Measurements from ENCODE around the gene TOX2.
"Not testable (repeated sequence)": the region's sequence is repeated elsewhere in the genome, so short reads cannot be mapped to it uniquely, and the experiment has no call there.

TOX2 gene

DNA sequence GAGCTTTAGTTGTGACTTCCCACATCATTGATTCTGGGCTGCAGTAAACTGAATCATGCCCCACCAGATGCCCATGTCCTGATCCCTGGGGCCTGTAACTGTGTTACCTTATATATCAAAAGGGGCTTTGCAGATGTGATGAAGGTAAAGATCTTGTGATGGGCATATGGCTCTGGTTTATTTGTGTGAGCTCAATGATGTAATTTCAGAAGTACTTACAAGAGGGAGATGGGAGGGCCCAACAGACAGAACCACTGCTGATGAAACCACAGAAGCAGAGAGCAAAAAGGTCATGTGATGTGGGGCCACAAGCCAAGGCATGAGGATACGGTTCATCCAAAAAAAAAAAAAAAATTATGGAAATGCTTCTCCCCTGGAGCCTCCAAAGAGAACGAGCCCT lies 118.7 kb downstream of the TOX2 start:
- no peak for DNase-seq (ENCODE audit: low read depth in 2 of 2)

DNA sequence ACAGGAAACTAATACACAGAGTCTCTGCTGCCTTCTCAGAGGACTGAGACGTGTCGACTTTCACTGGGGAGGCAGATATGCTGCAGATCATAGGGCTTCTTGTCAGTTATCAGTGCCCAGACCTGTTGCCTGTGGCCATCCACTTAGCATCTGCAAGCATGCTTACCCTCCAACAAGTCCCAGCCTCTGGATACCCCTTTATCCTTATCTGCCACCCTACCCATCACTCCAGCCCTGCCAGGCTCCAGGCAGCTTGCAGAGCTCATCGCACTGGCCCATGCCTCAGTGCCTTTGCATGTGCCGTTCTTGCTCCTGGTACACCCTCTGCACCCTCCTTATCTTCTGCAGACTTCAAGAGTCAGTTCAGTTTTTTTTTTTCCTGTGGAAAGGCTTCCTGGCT lies 119.2 kb downstream of the TOX2 start:
- DNase-seq (ENCODE audit: low read depth in 2 of 2) = no peak

DNA sequence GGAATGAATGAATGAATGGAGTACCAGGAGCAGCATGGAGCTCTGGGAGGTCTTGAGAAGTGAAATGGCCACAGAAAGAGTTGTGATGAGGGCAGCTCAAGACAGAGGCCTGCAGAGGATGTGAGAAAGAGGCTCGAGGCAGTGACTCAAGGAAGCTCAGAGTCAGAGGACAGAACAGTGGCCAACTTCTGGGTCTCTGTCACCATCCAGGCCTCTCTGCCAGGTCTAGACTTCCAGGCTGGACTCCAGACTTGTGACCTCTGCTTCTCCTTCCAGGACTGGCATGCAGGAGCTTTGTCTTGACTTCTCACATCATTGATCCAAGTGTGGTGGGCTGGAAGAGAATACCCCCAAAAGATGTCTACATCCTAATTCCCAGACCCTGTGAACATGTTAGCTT lies 119.8 kb downstream of the TOX2 start:
- DNase-seq (ENCODE audit: low read depth in 2 of 2) = no peak

DNA sequence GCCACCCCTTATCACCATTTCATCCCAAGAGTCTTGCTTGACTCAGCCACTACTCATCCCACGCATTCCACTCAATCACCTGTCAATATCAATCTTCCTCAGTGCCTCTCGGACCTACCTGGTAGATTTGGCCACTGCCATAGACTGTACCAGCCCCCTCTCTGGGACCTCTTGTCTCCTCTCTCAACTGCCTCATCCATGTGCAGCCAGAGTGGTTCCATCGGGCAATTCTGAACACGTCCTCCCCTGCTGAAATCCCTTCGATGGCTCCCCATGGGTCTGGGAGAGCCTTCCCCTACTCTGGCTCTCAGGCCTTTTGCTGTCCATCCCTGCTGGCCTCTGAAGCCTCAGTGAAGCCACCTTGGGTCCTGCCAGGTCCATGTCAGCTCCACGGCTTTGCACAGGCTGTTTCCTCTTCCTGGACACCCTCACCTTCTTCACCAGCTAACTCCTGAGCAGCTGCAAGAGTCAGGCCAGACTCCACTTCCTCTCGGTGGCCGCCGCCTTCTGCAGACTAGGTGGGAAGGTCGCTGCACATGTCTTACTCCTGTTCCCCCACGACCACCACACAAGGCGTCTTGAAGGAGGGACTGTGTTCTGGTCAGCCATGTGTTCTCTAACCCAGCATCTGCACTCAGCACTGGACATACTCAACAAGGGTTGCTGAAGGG lies 120.4 kb downstream of the TOX2 start:
- DNase-seq (ENCODE audit: low read depth in 2 of 2) = no peak

DNA sequence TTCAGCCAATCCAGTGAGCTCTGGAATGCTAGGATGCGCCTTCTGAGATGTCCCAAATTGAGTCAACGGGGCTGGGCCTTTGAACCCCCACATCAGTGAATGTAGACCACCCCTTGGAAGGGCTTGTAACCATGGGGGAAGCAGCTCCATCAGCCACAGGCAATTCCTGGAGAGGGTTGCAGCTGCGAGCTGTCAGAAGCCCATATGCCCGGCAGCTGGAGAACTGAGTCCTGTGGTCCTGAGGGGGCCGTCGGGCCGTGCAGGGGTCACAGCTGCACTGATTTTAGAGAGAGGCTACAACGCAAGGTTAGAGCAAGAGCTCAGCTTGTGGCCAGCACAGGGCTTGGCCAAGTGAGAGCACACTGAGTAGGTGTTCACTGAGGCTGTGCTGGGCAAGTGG lies 121.3 kb downstream of the TOX2 start:
- DNase-seq (ENCODE audit: low read depth in 2 of 2) = no peak

DNA sequence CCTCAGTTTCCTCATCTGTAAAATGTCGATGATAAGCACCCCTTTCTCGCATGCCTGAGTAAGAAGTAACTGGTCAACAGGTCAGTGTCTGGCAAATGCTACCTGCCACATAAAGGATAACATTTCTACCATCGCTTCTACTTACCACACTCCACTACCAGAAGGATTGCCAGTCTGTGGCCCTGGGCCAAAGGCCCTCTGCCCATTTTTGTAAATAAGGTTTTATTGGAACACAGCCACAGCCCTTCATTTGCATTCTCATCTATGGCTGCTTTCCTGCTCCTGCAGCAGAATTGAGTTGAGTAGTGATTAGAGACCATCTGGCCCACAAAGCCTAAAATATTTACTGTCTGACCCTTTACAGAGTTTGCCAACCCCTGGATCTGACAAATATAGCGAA lies 121.8 kb downstream of the TOX2 start:
- no peak for DNase-seq (ENCODE audit: low read depth in 2 of 2)

DNA sequence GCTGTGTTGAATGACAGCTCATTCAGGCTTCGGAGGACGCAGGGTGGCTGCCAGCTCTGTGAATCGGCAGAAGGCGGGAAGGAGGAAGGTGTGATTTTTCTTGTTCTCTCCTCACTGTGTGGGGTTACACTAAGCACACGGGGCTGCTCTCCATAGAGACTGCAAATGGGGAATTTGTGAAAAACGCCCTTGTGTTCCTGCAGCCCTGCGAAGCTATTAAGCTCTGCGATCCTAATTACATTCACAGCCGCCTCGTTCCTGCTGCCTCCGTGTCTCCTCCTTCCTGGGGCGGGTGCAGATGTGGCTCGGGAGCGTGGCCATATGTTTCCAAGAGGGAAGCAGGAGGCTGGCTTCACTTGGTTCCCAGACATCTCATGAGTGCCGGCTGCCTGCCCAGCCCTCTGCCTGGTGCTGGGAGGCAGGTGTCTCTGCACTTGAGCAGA lies 124.0 kb downstream of the TOX2 start:
- no peak for DNase-seq (ENCODE audit: low read depth in 2 of 2)

DNA sequence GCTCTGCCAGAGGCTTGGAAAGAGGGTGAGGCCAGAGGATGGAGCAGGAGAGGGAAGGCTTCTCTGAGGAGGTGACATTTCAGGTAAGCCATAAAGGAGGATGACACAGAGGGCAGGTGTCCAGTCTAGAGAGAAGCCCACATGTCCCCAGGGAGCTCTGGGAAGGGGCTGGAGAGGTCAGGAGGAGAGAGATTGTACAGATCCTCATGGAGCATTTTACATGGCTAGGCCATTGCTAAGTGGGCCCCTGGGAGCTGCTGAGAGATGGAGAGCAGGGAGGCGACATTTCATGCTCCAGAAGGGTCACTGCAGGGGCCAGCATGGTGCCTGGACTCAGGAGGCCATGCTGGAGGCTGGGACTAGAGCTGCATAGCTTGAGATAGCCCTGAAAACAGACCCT lies 124.5 kb downstream of the TOX2 start:
- DNase-seq (ENCODE audit: low read depth in 2 of 2) = no peak

DNA sequence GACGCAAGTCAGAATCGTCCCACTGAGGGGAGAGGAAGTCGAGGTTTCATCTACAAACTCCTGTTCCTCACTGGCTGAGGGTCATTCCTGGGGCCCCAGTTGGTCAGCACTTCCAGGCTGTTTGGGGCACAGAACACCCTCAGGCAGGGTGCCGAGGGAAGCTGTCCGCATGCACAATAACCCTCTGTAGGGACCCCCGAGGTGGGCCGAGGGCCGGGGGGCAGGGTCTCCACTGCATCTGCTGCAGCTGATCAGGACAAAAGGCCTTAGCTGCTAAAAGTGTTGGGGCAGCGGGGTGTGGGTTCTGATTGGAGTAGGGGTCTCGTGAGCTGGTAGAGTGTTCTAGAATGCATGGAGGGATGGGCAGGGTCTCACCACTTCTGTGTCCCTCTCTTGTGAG lies 125.1 kb downstream of the TOX2 start:
- DNase-seq (ENCODE audit: low read depth in 2 of 2) = no peak

DNA sequence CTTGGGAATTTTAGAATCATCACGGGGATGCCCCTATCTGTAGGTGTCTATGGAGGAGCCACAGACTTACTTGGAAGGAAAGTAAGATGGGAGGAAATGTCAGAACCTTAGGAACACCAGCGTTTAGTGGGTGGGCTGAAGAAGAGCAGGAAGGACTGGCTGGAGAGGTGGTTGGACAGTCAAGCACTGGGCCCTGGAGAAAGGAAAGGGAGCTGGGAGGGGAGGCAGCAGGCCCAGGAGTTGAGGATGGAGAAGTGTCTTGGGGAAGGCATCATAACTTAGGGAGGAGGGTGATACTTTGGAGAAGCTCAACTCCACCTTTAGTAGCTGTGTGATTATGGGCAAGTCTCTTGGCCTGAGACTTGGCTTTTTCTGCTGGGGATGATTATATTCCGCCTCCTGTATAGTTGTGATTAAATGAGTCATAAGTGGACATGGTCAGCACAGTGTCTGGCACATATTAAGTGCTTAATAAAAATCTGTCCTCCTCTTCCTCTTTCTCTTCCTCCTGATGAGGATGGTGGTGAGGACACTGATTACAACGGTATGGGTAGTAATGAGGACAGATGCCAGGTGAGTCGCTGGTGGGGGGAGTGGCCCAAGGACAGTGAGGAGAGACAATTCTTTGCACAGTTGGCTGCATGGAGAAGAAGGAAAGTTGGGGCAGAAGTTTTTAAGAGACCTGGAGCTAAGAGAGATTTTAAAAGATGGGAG lies 125.7 kb downstream of the TOX2 start:
- no peak for DNase-seq (ENCODE audit: low read depth in 2 of 2)

DNA sequence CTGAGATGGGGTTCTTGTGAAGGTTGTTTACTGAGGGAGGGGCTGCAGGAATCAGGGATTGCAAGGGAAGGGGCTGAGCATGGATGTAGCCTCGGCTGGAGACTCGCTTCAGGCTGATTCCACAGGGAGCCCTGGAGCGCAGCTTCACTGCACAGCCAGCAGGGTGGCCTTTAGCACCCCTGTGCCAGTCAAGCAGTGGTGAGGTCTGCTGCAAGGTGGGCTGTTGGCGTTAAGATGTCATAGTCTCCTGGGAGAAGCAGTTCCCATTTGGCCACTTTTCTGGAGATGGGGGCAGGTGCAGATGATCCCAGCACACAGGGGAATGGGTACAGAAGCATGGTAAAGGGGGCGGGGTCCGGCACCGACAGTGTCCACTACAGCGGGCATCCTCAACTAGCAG lies 126.3 kb downstream of the TOX2 start:
- no peak for DNase-seq (ENCODE audit: low read depth in 2 of 2)

DNA sequence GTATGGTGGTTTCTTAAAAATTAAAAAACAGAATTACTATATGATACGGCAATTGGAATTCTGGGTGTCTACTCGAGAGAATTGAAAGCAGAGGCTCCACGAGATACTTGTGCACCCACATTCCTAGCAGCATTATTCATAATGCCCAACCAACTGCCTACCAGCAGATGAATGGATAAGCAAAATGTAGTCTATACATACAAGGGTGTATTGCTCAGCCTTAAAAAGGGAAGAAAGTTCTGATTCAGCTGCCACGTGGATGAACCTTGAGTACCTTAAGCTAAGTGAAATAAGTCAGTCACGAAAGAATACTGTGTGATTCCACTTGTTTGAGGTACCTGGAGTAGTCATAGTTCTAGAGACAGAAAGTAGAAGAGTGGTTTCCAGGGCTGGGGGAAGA lies 130.1 kb downstream of the TOX2 start:
- not testable (repeated sequence) for DNase-seq (ENCODE audit: low read depth in 2 of 2)

DNA sequence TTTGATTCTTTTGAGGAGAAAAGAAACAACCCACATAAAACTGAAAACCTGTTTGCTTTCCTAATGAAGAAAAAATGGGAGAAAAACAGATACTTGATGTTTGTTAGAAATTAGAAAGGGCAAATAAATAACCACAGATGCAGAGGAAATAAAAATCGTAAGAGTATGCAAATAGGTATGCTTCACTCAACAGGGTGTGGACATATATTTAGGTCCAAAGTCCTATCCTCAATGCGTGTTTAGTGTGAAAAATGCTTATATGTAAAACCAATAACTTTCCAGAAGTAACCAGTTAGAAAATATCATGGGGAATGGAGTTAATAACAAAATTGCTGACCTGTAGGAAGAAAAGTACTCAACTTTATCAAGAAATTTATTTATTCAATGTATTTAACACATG lies 135.7 kb downstream of the TOX2 start:
- no peak for DNase-seq (ENCODE audit: low read depth in 2 of 2)

DNA sequence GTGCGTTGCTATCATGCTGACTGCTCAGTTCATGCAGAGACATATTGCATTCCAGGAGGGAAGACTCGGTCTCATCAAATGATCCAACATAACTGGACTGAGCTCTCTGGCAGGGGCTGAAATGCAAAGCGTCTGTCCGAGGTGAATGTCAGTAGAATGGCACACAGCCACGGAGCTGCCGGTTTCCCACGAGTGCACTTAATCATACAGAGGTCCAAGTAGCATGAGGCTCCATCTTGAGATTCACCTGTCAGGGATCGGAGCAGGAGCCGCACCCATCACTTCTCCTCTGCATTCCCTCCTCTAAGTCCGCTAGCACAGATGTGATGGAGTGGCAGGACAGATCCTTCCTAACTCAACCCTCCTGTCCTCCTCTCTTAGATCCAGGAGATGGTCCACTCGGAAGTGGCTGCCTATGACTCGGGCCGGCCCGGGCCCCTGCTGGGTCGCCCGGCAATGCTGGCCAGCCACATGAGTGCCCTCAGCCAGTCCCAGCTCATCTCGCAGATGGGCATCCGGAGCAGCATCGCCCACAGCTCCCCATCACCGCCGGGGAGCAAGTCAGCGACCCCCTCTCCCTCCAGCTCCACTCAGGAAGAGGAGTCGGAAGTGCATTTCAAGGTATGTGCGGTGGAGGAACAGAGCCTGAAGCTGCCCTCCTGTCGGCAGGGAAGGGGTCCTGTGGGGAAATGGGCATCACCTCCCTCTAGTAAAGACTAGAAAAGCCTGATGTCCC lies 136.4 kb downstream of the TOX2 start:
- no peak for DNase-seq (ENCODE audit: low read depth in 2 of 2)

DNA sequence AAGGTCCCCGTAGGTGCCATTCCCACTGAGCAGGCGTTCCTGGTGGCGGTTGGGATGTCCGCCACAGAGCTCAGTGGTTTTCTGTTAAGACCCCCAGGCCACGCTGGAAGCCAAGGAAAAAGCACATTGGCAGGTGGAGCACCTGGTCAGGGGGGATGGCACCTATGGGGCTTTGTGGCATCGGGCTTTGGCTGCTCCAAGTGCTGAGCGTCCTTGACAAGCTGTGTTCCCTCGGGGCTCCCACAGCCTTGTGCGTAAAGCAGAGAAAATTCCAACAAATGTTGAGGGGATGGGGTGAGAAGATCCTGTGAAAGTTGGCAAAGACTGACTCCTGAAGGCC lies 137.0 kb downstream of the TOX2 start:
- DNase-seq (ENCODE audit: low read depth in 2 of 2) = no peak

DNA sequence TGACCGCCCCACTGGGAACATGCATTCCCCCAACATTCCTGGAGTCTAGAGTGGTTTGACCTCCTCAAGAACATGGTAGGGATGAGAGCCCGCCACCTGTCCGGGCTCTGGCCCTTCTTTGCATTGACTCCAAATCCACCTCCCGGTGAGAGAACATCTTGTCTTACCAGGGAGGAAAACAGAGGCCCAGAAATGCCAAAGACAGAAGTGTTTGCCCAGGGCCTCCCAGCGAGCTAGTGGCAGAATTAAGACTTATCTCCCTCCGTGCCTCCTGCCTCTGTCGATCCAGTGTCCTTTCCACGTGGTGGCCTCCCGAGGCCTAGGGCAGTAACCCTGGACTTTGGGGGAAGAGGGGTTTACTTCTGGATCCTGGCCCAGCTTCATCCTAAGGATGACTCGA lies 137.5 kb downstream of the TOX2 start:
- DNase-seq (ENCODE audit: low read depth in 2 of 2) = no peak

DNA sequence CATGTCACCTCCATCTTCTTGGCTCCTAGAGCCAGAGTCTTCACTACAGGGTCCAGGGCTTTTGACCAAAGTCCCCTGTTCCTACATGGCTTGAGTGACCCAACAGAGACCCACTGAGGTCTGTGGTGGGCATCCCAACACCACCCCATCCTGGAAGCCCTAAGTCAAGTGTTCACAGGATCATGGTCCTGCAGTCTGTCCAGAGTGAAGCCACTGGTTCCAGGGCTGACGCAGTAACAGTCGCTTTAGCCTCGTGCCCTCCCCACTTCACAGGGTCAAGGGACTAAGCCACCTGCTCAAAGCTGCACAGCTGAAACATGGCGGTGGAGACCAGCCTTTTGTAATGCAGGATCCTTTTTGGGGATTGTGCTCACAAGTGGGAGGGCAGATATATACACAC lies 138.4 kb downstream of the TOX2 start:
- DNase-seq (ENCODE audit: low read depth in 2 of 2) = no peak

DNA sequence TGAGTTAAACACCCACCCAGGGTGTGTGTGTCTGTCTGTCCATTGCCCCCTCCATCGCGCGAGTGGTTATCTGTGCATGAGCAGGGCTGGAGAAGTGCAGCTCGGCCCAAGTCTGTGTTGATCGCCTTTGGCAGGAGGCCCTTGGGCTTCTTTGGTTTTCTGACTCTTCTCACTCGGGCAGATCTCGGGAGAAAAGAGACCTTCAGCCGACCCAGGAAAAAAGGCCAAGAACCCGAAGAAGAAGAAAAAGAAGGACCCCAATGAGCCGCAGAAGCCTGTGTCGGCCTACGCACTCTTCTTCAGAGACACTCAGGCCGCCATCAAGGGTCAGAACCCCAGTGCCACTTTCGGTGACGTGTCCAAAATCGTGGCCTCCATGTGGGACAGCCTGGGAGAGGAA lies 139.5 kb downstream of the TOX2 start:
- DNase-seq (ENCODE audit: low read depth in 2 of 2) = no peak

DNA sequence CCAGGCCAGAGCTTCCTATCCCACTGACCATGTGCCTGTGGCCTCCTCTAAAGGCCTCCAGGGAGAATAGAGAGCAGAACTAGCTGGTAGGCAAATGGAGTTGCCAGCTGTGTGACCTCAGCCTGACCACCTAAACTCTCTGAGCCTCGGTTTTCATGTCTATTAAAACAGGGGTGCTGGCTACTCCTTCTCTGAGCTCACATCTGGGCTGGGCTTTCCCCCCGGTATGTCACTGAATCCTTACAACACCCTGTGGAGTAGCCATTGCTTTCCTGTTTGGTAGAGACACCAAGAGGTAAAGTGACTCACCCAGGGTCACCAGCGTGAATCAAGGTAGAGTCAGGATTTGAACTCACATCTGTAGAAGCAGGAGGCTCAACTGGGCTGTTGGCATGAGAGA lies 140.2 kb downstream of the TOX2 start:
- no peak for DNase-seq (ENCODE audit: low read depth in 2 of 2)

DNA sequence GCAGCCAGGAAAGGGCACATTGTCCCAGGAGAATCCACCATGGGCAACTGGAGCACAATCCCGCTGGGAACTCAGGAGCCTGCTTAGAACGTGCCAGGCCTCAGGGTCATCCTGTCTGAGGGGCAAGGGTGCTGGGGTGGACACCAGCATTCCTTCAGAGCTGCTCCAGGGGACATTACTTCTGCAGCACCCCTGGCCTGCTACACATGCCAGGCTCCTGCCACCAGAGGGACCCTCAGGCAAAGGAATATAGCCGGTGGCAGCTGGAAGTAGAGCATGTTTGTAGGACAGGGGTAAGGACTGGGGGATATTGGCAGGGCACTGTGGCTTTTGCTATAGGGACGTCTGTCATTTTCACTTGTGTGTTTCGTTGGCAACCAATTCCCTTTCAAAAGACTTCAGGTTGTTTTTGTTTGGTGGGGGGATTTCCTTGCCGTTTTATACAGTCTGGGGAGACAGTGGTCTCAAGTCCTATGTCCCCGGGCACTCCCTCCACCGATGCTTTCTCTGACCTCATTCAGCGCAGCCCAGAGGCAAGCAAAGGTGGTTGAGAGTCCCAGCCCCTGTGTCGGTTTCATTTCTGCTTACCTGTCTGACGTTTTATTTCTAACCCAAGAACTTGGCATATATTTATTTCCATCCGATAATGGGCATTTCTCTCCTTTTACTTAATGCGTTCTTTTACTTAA lies 141.5 kb downstream of the TOX2 start:
- DNase-seq (ENCODE audit: low read depth in 2 of 2) = peak in 1 of 2 donors; percentile 36

DNA sequence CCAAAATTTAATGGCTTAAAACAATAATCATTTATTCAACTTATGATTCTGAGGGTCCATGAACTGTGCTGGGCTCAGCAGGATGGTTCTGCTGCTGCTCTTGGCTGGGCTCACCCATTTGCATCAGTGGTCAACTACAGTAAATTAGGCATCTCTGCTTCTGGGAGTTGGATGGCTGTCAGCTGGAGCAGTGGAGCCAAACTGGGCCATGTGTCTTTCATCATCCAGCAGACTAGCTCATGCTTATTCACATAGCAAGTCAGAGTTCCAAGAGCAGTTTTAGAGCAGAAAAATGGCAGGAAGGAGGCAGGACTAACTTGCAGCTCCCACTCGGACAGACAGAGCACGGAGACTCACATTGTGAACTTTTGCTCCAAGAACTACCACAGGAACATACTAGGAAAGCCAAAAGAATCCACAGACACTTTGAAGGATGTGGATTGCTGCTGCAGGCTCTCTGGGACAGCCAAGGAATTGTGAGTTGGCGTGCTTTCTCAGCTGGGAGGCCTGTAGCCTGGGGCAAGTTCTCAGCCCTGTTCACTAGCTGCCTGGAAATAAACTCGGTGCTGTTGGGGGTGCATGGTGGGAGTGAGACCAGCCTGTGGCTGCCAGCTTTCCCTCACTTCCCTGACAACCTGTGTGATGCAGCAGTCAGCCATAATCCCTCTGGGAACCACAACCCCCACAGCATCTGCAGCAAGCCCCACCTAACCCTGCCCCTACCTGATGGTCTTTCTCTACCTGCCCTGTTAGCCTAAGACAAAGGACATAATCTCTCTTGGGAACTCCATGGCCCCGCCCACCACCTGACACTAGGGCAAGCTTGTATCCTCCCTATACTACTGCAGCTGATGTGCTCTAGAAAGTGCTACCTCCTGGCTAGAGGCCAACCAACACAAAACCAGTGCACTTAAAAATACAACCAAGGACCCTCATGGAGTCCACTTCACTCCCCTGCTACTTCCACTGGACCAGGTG lies 143.3 kb downstream of the TOX2 start:
- DNase-seq (ENCODE audit: low read depth in 2 of 2) = no peak

All from stimulated activated CD8-positive, alpha-beta memory T cell treated with anti-CD3 and anti-CD28 coated beads, Interleukin-2, amount 100 ng/mL, for 48 hours (primary cell).